ENCODE results near the gene MRPL10. TPM values are rescaled to one million over a fixed set of nuclear protein-coding genes. Genes with fewer than 3 reads are reported as not detected.

The MRPL10 gene
- total and polyA plus RNA-seq, 2 of the 8 experiments (the other 6 are each of a cell fraction or from before 2014, with no cell fraction given): 85.3 to 214 TPM

- TF ChIP-seq CHD7 (IDR thresholded peaks at IDR 0.05; ENCODE audit: insufficient replicate concordance, low read length) (no peak), CTBP2 (IDR thresholded peaks at IDR 0.05; ENCODE audit: borderline replicate concordance, insufficient read depth, insufficient read length, low read length) (no peak), SIRT6 (IDR thresholded peaks at IDR 0.05; ENCODE audit: low read length) (no peak), KDM4A (IDR thresholded peaks at IDR 0.05; ENCODE audit: low read depth, low read length, severe bottlenecking) (no peak), SP4 (IDR thresholded peaks at IDR 0.05; ENCODE audit: low read length) (no peak), BCL11A (IDR thresholded peaks at IDR 0.05; ENCODE audit: low read depth in 2 of 2, low read length in 2 of 2) (no peak), CHD1 (IDR thresholded peaks at IDR 0.05; ENCODE audit: low read depth, low read length) (no peak), PHF8 (conservative IDR thresholded peaks at IDR 0.05; ENCODE audit: low read depth, low read length) (no peak), SIN3A (conservative IDR thresholded peaks at IDR 0.05 in 1 of 2, IDR thresholded peaks at IDR 0.05 in 1 of 2; ENCODE audit: low read depth in 1 of 2, low read length in 2 of 2) (no peak), SAP30 (IDR thresholded peaks at IDR 0.05; ENCODE audit: insufficient read depth, insufficient replicate concordance, low read length) (no peak)
- TF ChIP-seq, protein P1, sequence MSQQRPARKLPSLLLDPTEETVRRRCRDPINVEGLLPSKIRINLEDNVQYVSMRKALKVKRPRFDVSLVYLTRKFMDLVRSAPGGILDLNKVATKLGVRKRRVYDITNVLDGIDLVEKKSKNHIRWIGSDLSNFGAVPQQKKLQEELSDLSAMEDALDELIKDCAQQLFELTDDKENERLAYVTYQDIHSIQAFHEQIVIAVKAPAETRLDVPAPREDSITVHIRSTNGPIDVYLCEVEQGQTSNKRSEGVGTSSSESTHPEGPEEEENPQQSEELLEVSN (IDR thresholded peaks at IDR 0.05): no peak
Observed at GRCh38 chr17:47781397-47781796, 49.9 kb downstream of the MRPL10 start (continued).

Measured in H1 (cell line).